HFF-Myc (cell line): ENCODE data around the gene RPL18.

Experiments used
- DNase-seq: peaks from one replicate; pipeline ENCODE4 v3.0.0-alpha.2; 2011; ENCODE audit warnings: low read depth; ENCODE audit errors: extremely low read depth
- H3K4me3 ChIP-seq: replicated peaks from 2 replicates; pipeline ENCODE4 v1.5.1; 2011; ENCODE audit warnings: low read depth, mild to moderate bottlenecking, control low read depth, low read length
- TF ChIP-seq, protein P1 (sequence below): IDR thresholded peaks from 2 replicates; pipeline ENCODE4 v1.5.1; 2012; ENCODE audit warnings: mild to moderate bottlenecking, low read depth, low read length, control low read depth; ENCODE audit errors: missing control alignments

RPL18 gene

DNA sequence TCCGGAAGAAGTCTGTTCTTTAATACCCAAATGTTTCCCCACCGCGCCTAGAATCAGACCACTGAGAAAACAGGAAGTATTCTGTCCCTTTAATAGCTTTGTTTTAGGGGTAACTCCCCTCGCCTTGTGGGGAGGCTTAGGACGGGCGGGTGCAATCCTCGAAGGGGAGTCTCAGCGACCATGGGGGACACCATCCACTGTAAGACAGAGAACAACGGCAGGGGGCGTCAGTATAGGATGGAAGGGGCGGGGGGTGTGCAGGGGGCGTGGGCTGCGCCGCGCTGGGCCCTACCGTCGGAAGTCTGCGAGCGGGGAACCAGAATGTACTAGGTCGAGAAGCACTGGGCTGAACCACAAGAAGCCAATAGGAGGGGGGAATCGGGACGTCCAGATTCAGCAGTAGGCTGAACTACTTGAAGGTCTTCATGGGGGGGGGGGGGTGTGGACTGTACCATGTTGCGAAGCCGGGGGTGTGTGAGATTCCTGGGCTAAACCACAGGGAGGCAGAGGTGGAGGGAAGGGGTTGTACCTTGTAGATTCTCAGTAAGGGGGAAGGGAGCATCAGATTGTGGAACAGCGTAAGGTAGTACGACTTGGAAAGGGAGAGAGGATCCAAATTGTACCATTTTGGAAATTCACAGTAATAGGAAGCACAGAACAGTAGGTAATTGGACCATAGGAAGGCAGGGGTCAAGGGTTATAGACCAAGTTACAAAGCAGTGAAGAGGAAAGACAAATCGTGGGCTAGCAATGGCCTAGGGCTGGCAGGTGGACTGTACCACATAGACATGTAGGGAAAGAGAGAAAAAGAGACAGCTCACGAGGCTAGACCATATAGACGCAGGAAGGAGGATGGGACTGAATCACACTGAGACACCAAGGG lies 19.2 kb upstream of the RPL18 start:
- TF ChIP-seq, protein P1, sequence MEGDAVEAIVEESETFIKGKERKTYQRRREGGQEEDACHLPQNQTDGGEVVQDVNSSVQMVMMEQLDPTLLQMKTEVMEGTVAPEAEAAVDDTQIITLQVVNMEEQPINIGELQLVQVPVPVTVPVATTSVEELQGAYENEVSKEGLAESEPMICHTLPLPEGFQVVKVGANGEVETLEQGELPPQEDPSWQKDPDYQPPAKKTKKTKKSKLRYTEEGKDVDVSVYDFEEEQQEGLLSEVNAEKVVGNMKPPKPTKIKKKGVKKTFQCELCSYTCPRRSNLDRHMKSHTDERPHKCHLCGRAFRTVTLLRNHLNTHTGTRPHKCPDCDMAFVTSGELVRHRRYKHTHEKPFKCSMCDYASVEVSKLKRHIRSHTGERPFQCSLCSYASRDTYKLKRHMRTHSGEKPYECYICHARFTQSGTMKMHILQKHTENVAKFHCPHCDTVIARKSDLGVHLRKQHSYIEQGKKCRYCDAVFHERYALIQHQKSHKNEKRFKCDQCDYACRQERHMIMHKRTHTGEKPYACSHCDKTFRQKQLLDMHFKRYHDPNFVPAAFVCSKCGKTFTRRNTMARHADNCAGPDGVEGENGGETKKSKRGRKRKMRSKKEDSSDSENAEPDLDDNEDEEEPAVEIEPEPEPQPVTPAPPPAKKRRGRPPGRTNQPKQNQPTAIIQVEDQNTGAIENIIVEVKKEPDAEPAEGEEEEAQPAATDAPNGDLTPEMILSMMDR: no peak
- peak overlapping the region; percentile 39 for H3K4me3 ChIP-seq
- DNase-seq: peak; percentile 84

DNA sequence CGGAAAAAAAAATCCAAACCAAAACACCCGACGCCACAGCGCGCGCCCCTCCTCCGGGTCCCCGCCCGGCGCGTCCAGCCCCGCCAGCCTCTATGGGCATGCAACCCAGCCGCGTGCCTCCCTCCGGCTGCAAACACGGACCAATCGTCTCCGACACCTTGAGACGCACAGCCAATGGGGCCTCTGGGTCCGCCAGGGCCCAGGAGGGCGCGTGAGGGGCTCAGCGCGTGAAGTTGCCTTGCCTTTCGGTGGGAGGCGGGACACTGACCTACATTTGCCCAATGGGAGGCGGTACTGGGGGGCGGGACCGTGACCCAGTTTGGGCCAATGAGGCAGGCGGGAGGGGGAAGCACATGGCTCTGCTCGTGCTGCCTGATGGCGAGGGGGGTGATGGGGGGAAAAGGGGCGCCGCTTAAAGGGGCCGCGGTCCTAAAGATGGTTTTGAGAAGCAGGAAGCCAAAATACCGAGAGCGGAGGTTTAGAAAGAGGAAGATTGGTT lies 18.5 kb upstream of the RPL18 start:
- peak; percentile 94 for DNase-seq
- H3K4me3 ChIP-seq: peak overlapping the region; percentile 47
- TF ChIP-seq, protein P1: no peak

DNA sequence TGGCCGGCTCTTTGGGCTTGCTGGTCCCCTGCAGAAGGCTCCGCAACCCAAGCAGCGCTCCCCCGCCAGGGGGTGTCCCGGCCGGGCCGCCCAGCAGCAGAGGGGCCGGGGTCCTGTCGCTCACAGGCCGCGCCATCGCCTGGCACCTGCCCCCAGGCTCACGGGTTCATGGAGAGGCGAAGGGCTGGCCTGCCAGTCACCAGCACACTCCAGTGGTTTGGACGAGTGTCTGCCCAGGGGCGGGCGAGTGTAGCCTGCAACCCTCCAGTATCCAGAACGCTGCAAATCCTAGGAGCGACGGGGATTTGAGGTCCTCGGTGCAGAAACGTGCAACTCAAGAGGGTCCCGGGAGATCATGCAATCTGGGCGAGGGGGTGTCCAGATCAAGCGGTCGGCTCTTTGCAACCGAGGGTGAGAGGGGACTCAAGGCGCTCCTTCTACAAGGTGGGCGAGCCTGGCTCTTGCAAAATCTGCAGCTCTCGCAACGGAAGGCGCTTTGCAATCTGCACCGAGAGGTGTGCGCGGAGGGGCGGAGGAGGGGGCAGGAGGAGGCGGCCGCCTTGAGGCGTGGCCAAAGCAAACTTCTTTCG lies 18.0 kb upstream of the RPL18 start, which contains the start of gene DBP:
TSS of gene DBP (minus strand) at position 521 of the 590 bp plus-strand sequence. CDS start at position 136, 385 bp downstream.
- DNase-seq: no peak
- TF ChIP-seq, protein P1: no peak

DNA sequence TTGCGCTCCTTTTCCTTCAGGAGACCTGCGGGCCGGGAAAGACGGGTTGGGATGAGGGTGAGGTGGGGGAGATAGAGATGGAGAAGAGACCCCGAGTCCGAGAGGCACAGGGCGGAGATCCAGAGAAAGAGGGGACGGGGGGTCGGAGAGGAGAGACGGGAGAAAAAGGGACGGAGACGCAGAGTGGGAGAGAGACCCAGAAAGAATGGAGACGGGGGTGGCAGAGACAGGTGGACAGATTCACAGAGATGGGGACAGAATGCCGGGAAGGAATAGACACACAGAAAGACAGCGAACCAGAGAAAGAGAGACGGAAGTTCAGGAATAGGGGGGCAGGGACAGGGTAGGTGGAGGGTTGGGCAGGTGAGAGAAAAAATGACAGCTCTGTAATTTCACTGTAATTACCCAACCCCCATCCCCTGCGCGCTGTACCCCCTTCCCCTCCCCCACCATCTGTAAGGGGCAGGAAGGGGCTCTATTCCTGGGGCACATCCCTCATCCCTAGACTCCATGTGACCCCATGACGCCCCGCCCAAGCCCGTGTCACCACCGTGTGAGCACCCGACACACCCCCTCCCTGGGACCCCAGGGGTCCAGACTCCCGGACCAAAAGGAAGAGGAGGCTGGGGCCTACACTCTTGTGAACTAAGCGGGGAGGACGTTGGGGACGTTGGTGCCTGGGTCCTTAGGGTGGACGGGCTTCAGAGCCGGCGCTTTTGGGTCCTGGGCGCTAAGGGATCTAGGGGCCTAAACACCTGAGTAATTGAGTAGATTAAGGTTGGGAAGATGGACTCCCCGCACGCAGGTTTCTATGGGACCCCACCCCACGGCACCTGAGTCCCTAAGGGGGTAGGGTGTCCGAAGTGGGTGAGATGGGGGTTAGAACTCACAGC lies 17.2 kb upstream of the RPL18 start:
- TF ChIP-seq, protein P1: no peak
- H3K4me3 ChIP-seq: peak overlapping the region; percentile 47
- no peak for DNase-seq

More for the DNA sequence above, 18.0 kb upstream of the RPL18 start, which contains the start of gene DBP:
- peak within 1 kb of the TSS; percentile 47 for H3K4me3 ChIP-seq

DNA sequence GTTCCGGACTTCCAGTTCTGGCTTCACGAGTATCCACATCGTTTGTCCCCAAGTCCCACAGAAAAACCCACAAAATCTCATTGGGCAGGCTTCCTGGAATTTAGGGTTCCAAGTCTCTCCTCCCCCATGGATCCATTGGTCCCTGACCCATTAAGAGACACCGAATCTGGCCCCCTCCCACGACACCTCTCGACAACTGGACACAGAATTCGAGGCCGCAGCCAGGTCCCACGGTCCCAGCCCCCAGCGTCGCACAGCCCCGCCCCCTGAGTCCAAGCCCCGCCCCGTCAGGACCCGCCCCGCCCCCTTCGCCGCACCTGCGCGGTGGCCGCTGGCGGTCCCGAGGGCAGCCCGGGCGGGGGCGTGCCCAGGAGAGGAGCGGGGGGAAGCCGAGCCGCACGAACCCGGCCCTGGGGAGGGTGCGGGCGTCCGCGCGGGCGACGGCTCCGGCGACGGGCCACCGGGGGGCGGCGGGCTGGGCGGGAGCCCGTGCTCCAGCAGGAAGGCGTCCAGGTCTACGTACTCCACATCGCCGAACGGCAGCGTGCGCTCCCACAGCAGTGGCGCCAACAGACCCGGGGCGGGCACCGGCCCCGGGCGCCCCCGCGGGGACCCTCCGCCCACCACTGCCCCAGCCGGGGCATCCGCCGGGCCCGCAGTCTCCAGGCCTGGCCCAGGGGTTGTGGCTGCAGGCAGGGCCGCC lies 16.4 kb upstream of the RPL18 start:
- H3K4me3 ChIP-seq: peak overlapping the region; percentile 47
- TF ChIP-seq, protein P1: no peak
- no peak for DNase-seq
